Esophagus squamous epithelium (tissue), 5 donors: Measurements from ENCODE around the gene CARD14. TPM values are rescaled to one million over a fixed set of nuclear protein-coding genes. Genes with fewer than 3 reads are reported as not detected.
"Not testable (repeated sequence)": the region's sequence is repeated elsewhere in the genome, so short reads cannot be mapped to it uniquely, and the experiment has no call there.

Experiments
- DNase-seq: peaks from one replicate; lab custom pipeline; 2025; lab: John Stamatoyannopoulos, UW
- H3K27ac ChIP-seq, 4 donors: fragments of 200-600 bp; sonication (generic); one replicate each; pipeline ENCODE4 v1.5.1; 2016 to 2019; ENCODE audit warnings: mild to moderate bottlenecking in 1 of 4
- H3K27me3 ChIP-seq, 4 donors: fragments of 200-600 bp; sonication (generic); 1 replicate in 3 of 4; 2 replicates in 1 of 4; pipeline versions ENCODE4 v1.5.1 to v1.6.0; 2017 to 2021; ENCODE audit warnings: antibody characterized with exemption in 1 of 4
- H3K36me3 ChIP-seq, 3 donors: fragments of 200-600 bp; sonication (generic); one replicate each; pipeline ENCODE4 v1.5.1; 2016 to 2019
- H3K4me1 ChIP-seq, 3 donors: fragments of 200-600 bp; sonication (generic); one replicate each; pipeline ENCODE4 v1.5.1; 2017 to 2019
- H3K4me3 ChIP-seq, 4 donors: fragments of 200-600 bp; sonication (generic); 1 replicate in 3 of 4; 2 replicates in 1 of 4; pipeline ENCODE4 v1.5.1; 2016 to 2019; ENCODE audit warnings: mild to moderate bottlenecking in 2 of 4, moderate library complexity in 1 of 4
- H3K9me3 ChIP-seq, 3 donors: fragments of 200-600 bp; sonication (generic); one replicate each; pipeline ENCODE4 v1.5.1; 2016 to 2019
- CTCF ChIP-seq, 6 experiments: fragments of 450-650 bp in 4 of 6; fragments of 200-600 bp in 2 of 6; sonication (generic) in 2 of 6; IDR thresholded peaks; one replicate each; pipeline ENCODE4 v1.5.1; 2016 to 2019; ENCODE audit warnings: antibody characterized with exemption in 6 of 6, mild to moderate bottlenecking in 4 of 6, moderate library complexity in 4 of 6
- POLR2A ChIP-seq, 4 donors: fragments of 450-650 bp; IDR thresholded peaks; one replicate each; pipeline ENCODE4 v1.6.1; 2017; ENCODE audit warnings: antibody characterized with exemption in 4 of 4, mild to moderate bottlenecking in 4 of 4, moderate library complexity in 3 of 4
- WGBS, 2 donors: methylation state at CpG; one replicate each; pipeline ENCODE4 v1.1.5; 2018; 5-methylcytosine and 5-hydroxymethylcytosine counted together
- intact Hi-C: fragments of 100-400 bp; cut with DNase I; formaldehyde crosslinking; loops from one replicate; pipeline ENCODE4 v1.15.0; 2022
- small RNA-seq, 4 donors: library from RNA; depleted of rRNA; stranded (forward); fragments of <200 nt; gene quantifications; one replicate each; pipeline ENCODE3, GENCODE V24; 2016
- total RNA-seq, 4 donors: library from RNA; depleted of rRNA; stranded (reverse); fragments of >200 nt; gene quantifications; one replicate each; pipeline ENCODE4 v1.1.0, GENCODE V29; 2016
- donor health status: DM: yes; HTN: yes; CAD: no.

Gene CARD14
- total RNA-seq, 4 donors from 2014 or later = 13.0 to 54.3 (median 27.6) TPM

- H3K4me1 ChIP-seq = peaks cover 16 to 70% (median 20%) of the 10 kb centered on the region in 3 donors
- peaks cover 0 to 24% (median 0%) of the 10 kb centered on the region in 3 donors for H3K36me3 ChIP-seq
- no peaks in the 10 kb centered on the region for H3K27me3 ChIP-seq
- DNase-seq = no peak
- intact Hi-C loops = no loop called here
- H3K4me3 ChIP-seq = peak overlapping the region in 1 of 4 donors; percentile 22
- peak overlapping the region; percentile 78 to 88 (median 85) for H3K27ac ChIP-seq
- TF ChIP-seq POLR2A (IDR thresholded peaks at IDR 0.05) = peak in 1 of 4 donors; percentile 8
- no peak for TF ChIP-seq CTCF (IDR thresholded peaks at IDR 0.05)
- no peaks in the 10 kb centered on the region for H3K9me3 ChIP-seq
- WGBS, 2 donors = 30 to 40% methylated on average over 13 of the region's 13 CpGs
Measured at GRCh38 chr17:80254396-80255251, 84.8 kb downstream of the CARD14 start.

- Histone ChIP-seq H3K27ac (peak overlapping the region in 3 of 4 donors; percentile 21 to 95 (median 78)), H3K4me3 (no peak overlapping the region), H3K27me3 (no peaks in the 10 kb centered on the region), H3K9me3 (no peaks in the 10 kb centered on the region), H3K36me3 (peaks cover 0 to 13% (median 0%) of the 10 kb centered on the region in 3 donors), H3K4me1 (peaks cover 21 to 75% (median 22%) of the 10 kb centered on the region in 3 donors)
- 86 to 96% methylated on average over 5 of the region's 5 CpGs for WGBS, 2 donors
- TF ChIP-seq CTCF (IDR thresholded peaks at IDR 0.05) (no peak), POLR2A (IDR thresholded peaks at IDR 0.05) (no peak)
- no peak for DNase-seq
- intact Hi-C loops = no loop called here
Measured at GRCh38 chr17:80256034-80256350, 86.2 kb downstream of the CARD14 start.

- H3K4me1 ChIP-seq = peaks cover 34 to 90% (median 35%) of the 10 kb centered on the region in 3 donors
- 67 to 89% methylated on average over 11 to 13 of the region's 14 CpGs for WGBS, 2 donors
- intact Hi-C loops = no loop called here
Measured at GRCh38 chr17:80257716-80258213, 87.9 kb downstream of the CARD14 start.

GRCh38 chr17:80258296-80258695, 88.5 kb downstream of the CARD14 start:
- intact Hi-C loops, H3K27me3 ChIP-seq, H3K9me3 ChIP-seq, H3K36me3 ChIP-seq, H3K4me3 ChIP-seq, DNase-seq: not testable (repeated sequence)
- 86 to 90% methylated on average over 2 of the region's 2 CpGs for WGBS, 2 donors
- Histone ChIP-seq H3K27ac (peak overlapping the region; percentile 1 to 95 (median 55)), H3K4me1 (peaks cover 39 to 90% (median 40%) of the 10 kb centered on the region in 3 donors)

More at GRCh38 chr17:80257716-80258213, 87.9 kb downstream of the CARD14 start:
- Histone ChIP-seq H3K36me3 (no peaks in the 10 kb centered on the region), H3K27ac (peak overlapping the region; percentile 36 to 95 (median 56)), H3K4me3 (no peak overlapping the region), H3K9me3 (no peaks in the 10 kb centered on the region), H3K27me3 (no peaks in the 10 kb centered on the region)
- no peak for DNase-seq
- TF ChIP-seq CTCF (IDR thresholded peaks at IDR 0.05) = no peak
- TF ChIP-seq POLR2A (IDR thresholded peaks at IDR 0.05) = no peak

Small RNA genes within 50 kb of the gene (small RNA-seq; reads per million reads assigned to genes)
- gene AC087741.2 = 0 reads per million in 4 donors

Other genes starting within 250 kb of the CARD14 start
- 10 to 100 TPM in 2 of 4 donors, 1 to 10 TPM in 2; 6.4 to 20.2 (median 11.5) TPM for gene TBC1D16, start 134.2 kb upstream of the CARD14 start, total RNA-seq
- gene CCDC40, start 133.4 kb upstream of the CARD14 start, total RNA-seq = 1 to 10 TPM in 3 of 4 donors, under 1 TPM in 1; 0.32 to 3.9 (median 2.1) TPM
- gene GAA, start 68.4 kb upstream of the CARD14 start, total RNA-seq = 10 to 100 TPM; 14.3 to 50.4 (median 28.7) TPM
- 100 to 1,000 TPM in 2 of 4 donors, 10 to 100 TPM in 2; 69.0 to 112 (median 94.7) TPM for gene EIF4A3, start 22.9 kb upstream of the CARD14 start, total RNA-seq
- 10 to 100 TPM in 3 of 4 donors, 1 to 10 TPM in 1; 8.7 to 18.7 (median 12.9) TPM for gene SGSH, start 50.3 kb downstream of the CARD14 start, total RNA-seq
- 10 to 100 TPM in 1 of 4 donors, 1 to 10 TPM in 3; 5.7 to 11.4 (median 7.6) TPM for gene SLC26A11, start 50.4 kb downstream of the CARD14 start, total RNA-seq
- gene RNF213, start 90.8 kb downstream of the CARD14 start, total RNA-seq = 10 to 100 TPM; 56.1 to 67.9 (median 60.9) TPM
- 10 to 100 TPM in 3 of 4 donors, 1 to 10 TPM in 1; 7.4 to 16.0 (median 14.5) TPM for gene ENDOV, start 245.1 kb downstream of the CARD14 start, total RNA-seq